RWPE2 (cell line): ENCODE measurements around the gene CNTN6.

ENCODE experiments used
- ATAC-seq: fragments of 200-7000 bp; cut with Tn5 transposase; 3 replicates; pipeline ENCODE4 v1.9.1; 2021; ENCODE audit warnings: low read depth
- DNase-seq: peaks from one replicate; pipeline ENCODE4 v3.0.0-alpha.2; 2020; ENCODE audit warnings: low spot score
- H3K27ac ChIP-seq: fragments of 450-650 bp; 2 replicates; pipeline ENCODE4 v1.5.1; 2017; ENCODE audit warnings: mild to moderate bottlenecking; ENCODE audit not compliant: poor library complexity, severe bottlenecking
- H3K27me3 ChIP-seq: fragments of 250-450 bp; sonication (Bioruptor Pico); 2 replicates; pipeline ENCODE4 v1.5.1; 2021; ENCODE audit warnings: mild to moderate bottlenecking, moderate library complexity; ENCODE audit not compliant: insufficient read depth, poor library complexity, severe bottlenecking
- H3K36me3 ChIP-seq: fragments of 250-450 bp; sonication (Bioruptor Pico); 2 replicates; pipeline ENCODE4 v1.5.1; 2020; ENCODE audit warnings: low read depth, mild to moderate bottlenecking, moderate library complexity
- H3K4me1 ChIP-seq: fragments of 250-450 bp; sonication (Bioruptor Pico); 2 replicates; pipeline ENCODE4 v1.5.1; 2021; ENCODE audit warnings: mild to moderate bottlenecking, moderate library complexity; ENCODE audit not compliant: insufficient read depth, poor library complexity, severe bottlenecking
- H3K4me3 ChIP-seq: fragments of 250-450 bp; sonication (Bioruptor Pico); 2 replicates; pipeline ENCODE4 v1.5.1; 2021; ENCODE audit warnings: mild to moderate bottlenecking, moderate library complexity; ENCODE audit not compliant: severe bottlenecking
- H3K9me3 ChIP-seq: fragments of 250-450 bp; sonication (Bioruptor Pico); 2 replicates; pipeline ENCODE4 v1.5.1; 2021; ENCODE audit warnings: mild to moderate bottlenecking, moderate library complexity; ENCODE audit not compliant: severe bottlenecking
- CTCF ChIP-seq: fragments of 450-650 bp; IDR thresholded peaks from one replicate; pipeline ENCODE4 v1.5.1; 2017; ENCODE audit warnings: mild to moderate bottlenecking, moderate library complexity; ENCODE audit not compliant: poor library complexity, severe bottlenecking

The CNTN6 gene

DNA sequence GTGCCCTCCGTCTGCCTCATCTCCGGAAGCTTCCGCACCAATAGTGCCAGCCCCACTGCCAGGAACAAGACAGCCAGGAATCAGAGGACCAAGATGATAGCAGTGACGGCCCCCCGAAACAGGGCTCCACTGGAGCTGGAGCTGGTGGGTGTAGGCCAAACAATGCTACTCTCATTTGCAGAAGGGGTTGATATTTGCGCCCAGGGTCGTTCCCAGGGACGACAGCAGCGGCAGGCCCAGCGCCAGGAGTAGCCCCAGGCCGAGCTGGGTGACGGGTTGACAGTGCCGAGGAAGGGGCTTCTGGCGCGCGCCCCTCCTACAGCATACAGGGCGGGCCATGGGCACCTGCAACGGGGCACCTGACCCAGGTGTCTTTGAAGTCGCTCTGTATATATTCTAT is 301.4 kb downstream of the CNTN6 start:
- no peak for DNase-seq
- Histone ChIP-seq H3K4me3 (no peak overlapping the region), H3K27me3 (no peaks in the 10 kb centered on the region), H3K9me3 (no peaks in the 10 kb centered on the region), H3K4me1 (no peaks in the 10 kb centered on the region), H3K36me3 (no peaks in the 10 kb centered on the region), H3K27ac (no peak overlapping the region)
- no peak for TF ChIP-seq CTCF
- no peak for ATAC-seq

GRCh38 chr3:1400571-1400970 is 307.7 kb downstream of the CNTN6 start:
- H3K9me3 ChIP-seq, result peaks cover 2% of the 10 kb centered on the region
- TF ChIP-seq CTCF, result no peak
- no peak overlapping the region for H3K4me3 ChIP-seq
- ATAC-seq (no peak), DNase-seq (no peak)
- no peak overlapping the region for H3K27ac ChIP-seq
- H3K36me3 ChIP-seq, result no peaks in the 10 kb centered on the region
- no peaks in the 10 kb centered on the region for H3K4me1 ChIP-seq
- no peaks in the 10 kb centered on the region for H3K27me3 ChIP-seq

DNA sequence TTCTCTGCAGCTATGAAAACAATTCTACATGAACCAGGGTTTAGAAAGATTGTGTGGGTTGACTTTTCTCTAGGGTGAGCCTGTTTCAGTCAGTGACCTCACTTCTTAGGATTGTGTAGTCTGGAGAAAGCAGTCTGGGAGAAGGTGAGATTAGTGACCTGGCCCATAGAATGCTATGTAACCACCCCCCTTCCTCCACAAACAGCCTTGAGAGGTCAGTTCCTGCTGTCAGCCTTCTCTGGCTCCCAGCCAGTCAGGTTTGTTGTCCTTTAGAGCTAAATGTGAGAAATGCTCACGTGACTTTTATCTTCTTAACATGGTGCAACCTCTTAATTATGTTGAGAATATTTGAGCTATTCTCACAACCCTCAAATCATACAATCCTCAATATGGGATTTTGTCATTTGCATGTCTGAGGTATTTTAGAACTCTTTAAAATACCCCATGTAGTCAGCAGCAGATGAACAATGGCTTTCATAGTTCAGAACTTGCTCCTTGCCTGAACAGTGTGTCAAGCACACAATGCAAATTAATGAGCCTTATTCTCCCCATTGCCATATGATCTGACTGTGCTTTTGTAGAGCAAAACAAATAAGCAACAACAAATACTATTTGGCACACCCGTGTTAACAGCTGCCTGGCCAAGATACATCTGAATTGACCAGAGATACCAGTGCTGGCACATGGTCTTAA is 311.6 kb downstream of the CNTN6 start:
- H3K4me1 ChIP-seq, result no peaks in the 10 kb centered on the region
- peaks cover 3% of the 10 kb centered on the region for H3K9me3 ChIP-seq
- H3K27me3 ChIP-seq, result no peaks in the 10 kb centered on the region
- no peak for ATAC-seq
- no peak overlapping the region for H3K27ac ChIP-seq
- H3K4me3 ChIP-seq, result no peak overlapping the region
- no peak for TF ChIP-seq CTCF
- DNase-seq, result no peak
- H3K36me3 ChIP-seq, result no peaks in the 10 kb centered on the region

- Histone ChIP-seq H3K4me1 (no peaks in the 10 kb centered on the region), H3K9me3 (peaks cover 3% of the 10 kb centered on the region), H3K4me3 (no peak overlapping the region), H3K36me3 (no peaks in the 10 kb centered on the region), H3K27me3 (no peaks in the 10 kb centered on the region), H3K27ac (no peak overlapping the region)
- no peak for ATAC-seq
- no peak for TF ChIP-seq CTCF
- DNase-seq, result no peak
These were observed 313.4 kb downstream of the CNTN6 start for GRCh38 chr3:1406250-1406649.

DNA sequence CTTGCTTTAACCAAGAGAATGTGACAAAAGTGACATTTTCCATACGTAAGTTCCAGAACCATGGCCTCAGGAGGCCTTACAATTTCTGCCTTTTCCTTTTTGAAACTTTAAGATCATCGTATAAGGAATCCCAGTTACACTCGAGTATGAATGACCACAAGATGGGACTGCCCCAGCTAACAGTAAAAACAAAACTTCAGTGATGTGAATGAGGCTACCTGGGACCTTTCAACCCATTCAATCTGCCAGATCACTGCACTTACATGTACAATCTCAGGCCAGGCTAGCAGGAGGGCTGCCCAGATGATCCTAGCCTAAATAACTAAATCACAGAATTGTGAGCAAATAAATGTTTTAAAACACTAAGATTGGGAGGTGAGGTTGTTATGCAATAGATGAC is 328.8 kb downstream of the CNTN6 start:
- H3K36me3 ChIP-seq, result no peaks in the 10 kb centered on the region
- no peak overlapping the region for H3K4me3 ChIP-seq
- peaks cover 1% of the 10 kb centered on the region for H3K9me3 ChIP-seq
- no peaks in the 10 kb centered on the region for H3K4me1 ChIP-seq
- no peaks in the 10 kb centered on the region for H3K27me3 ChIP-seq
- DNase-seq, result no peak
- ATAC-seq, result no peak
- no peak overlapping the region for H3K27ac ChIP-seq
- TF ChIP-seq CTCF, result no peak
